GM21423 (cell line): Measurements from ENCODE around the gene PDSS2.
"Not testable (repeated sequence)": the region's sequence is repeated elsewhere in the genome, so short reads cannot be mapped to it uniquely, and the experiment has no call there.

Experiments
- ATAC-seq: cut with Tn5 transposase; IDR thresholded peaks from one replicate; pipeline ENCODE4 v1.9.1; 2021; ENCODE audit warnings: mild to moderate bottlenecking, moderate library complexity; ENCODE audit not compliant: unreplicated experiment

The PDSS2 gene

GRCh38 chr6:107230448-107230847, 228.9 kb downstream of the PDSS2 start:
- ATAC-seq: no peak

- ATAC-seq: no peak
These were observed 229.3 kb downstream of the PDSS2 start for GRCh38 chr6:107230024-107230423.

- ATAC-seq: no peak
These were observed 230.6 kb downstream of the PDSS2 start for GRCh38 chr6:107228754-107229153.

- ATAC-seq: no peak
These were observed 237.8 kb downstream of the PDSS2 start for GRCh38 chr6:107221519-107221918.

GRCh38 chr6:107219851-107220250, 239.5 kb downstream of the PDSS2 start:
- no peak for ATAC-seq

GRCh38 chr6:107218142-107218541, 241.2 kb downstream of the PDSS2 start:
- ATAC-seq: no peak

- ATAC-seq: no peak
These were observed 242.1 kb downstream of the PDSS2 start for GRCh38 chr6:107217248-107217647.

GRCh38 chr6:107216197-107216933, 243.0 kb downstream of the PDSS2 start:
- no peak for ATAC-seq

- no peak for ATAC-seq
These were observed 244.0 kb downstream of the PDSS2 start for GRCh38 chr6:107215334-107215733.

- no peak for ATAC-seq
These were observed 244.7 kb downstream of the PDSS2 start for GRCh38 chr6:107214655-107215054.

GRCh38 chr6:107209406-107210305, 249.7 kb downstream of the PDSS2 start:
- no peak for ATAC-seq

- ATAC-seq: no peak
These were observed 252.0 kb downstream of the PDSS2 start for GRCh38 chr6:107207251-107207873.

GRCh38 chr6:107205058-107205998, 254.0 kb downstream of the PDSS2 start:
- ATAC-seq: no peak

- no peak for ATAC-seq
These were observed 256.4 kb downstream of the PDSS2 start for GRCh38 chr6:107202876-107203468.

GRCh38 chr6:107198631-107199416, 260.5 kb downstream of the PDSS2 start:
- no peak for ATAC-seq

GRCh38 chr6:107196152-107196551, 263.2 kb downstream of the PDSS2 start:
- no peak for ATAC-seq

GRCh38 chr6:107194723-107195122, 264.6 kb downstream of the PDSS2 start:
- not testable (repeated sequence) for ATAC-seq

- ATAC-seq: no peak
These were observed 266.5 kb downstream of the PDSS2 start for GRCh38 chr6:107192830-107193229.

- ATAC-seq: no peak
These were observed 271.7 kb downstream of the PDSS2 start for GRCh38 chr6:107187630-107188029.
